ENCODE measurements around the gene KCNQ1OT1.

KCNQ1OT1 gene

DNA sequence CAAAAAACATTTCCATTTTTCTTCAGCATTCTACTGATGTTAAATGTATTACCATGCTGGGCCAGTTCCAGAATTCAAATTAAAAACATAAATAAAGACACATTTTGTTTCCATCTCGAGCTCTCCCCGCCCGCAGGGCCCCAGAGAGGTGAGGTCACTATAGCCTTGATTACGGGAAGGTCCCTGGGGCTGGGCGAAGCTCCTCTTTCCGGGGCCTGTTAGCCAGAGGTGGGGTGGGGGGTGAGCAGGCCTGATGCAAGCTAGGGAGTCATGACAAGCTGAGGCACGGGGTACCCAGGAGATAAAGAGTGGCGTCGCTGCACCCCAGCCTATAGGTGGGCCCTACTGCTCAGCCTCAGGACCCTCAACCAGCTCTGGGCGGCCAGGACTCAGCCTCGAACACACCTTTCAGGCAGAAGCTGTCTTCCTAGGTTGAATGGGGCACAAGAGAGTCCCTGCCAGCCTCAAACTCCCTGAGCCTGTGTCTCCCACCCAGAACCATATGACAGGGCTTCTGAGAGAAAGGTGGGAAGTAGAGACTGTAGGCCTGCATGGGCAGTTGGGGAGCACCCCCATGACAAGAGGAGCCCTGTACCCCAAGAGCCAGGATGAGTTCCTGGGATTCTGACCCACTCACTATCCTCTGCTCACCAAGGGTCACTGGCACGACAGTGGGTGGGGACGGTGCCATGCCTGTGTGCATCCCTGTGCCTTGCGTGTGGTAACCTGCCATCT lies 34.8 kb downstream of the KCNQ1OT1 start:
- no peak overlapping the region for H3K4me3 ChIP-seq
- peaks cover 0 to 21% (median 16%) of the 10 kb centered on the region in 3 donors for H3K9me3 ChIP-seq
- TF ChIP-seq, protein P1, sequence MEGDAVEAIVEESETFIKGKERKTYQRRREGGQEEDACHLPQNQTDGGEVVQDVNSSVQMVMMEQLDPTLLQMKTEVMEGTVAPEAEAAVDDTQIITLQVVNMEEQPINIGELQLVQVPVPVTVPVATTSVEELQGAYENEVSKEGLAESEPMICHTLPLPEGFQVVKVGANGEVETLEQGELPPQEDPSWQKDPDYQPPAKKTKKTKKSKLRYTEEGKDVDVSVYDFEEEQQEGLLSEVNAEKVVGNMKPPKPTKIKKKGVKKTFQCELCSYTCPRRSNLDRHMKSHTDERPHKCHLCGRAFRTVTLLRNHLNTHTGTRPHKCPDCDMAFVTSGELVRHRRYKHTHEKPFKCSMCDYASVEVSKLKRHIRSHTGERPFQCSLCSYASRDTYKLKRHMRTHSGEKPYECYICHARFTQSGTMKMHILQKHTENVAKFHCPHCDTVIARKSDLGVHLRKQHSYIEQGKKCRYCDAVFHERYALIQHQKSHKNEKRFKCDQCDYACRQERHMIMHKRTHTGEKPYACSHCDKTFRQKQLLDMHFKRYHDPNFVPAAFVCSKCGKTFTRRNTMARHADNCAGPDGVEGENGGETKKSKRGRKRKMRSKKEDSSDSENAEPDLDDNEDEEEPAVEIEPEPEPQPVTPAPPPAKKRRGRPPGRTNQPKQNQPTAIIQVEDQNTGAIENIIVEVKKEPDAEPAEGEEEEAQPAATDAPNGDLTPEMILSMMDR (IDR thresholded peaks at IDR 0.05) = no peak
- H3K4me1 ChIP-seq = no peaks in the 10 kb centered on the region
- H3K27me3 ChIP-seq = no peaks in the 10 kb centered on the region
- no peak overlapping the region for H3K27ac ChIP-seq
- intact Hi-C loops (cut with DNase I; ENCODE audit: low total_unique reads) = no loop called here
- H3K36me3 ChIP-seq = no peaks in the 10 kb centered on the region
- no peak for DNase-seq

- no peak overlapping the region for H3K4me3 ChIP-seq
- no peaks in the 10 kb centered on the region for H3K36me3 ChIP-seq
- TF ChIP-seq, protein P1 (IDR thresholded peaks at IDR 0.05) = no peak
- no peak overlapping the region for H3K27ac ChIP-seq
- intact Hi-C loops (cut with DNase I; ENCODE audit: low total_unique reads) = no loop called here
- peaks cover 0 to 24% (median 16%) of the 10 kb centered on the region in 3 donors for H3K9me3 ChIP-seq
- no peak for DNase-seq
- H3K4me1 ChIP-seq = no peaks in the 10 kb centered on the region
- H3K27me3 ChIP-seq = no peaks in the 10 kb centered on the region
Measured at GRCh38 chr11:2664376-2664775, 35.4 kb downstream of the KCNQ1OT1 start.

DNA sequence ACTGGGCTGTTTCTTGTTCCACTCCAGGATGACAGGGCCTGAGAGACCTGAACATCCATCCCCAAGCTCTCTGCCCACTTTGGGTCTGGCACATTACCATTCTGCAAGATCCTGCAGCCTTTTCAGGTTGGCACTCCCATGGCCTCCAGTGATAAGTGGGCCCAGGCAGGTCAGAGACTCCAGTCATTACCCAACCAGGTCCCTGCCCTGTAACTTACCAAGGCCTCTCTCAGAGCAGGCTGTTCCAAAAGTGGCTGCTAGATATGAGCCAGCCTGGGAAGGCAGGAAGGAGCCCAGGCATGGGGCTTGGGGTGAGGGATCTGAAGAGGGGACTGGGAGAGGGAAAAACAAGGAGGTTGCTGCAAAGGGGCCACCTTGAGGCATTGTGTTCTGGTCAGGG lies 35.9 kb downstream of the KCNQ1OT1 start:
- Histone ChIP-seq H3K4me3 (no peak overlapping the region), H3K9me3 (peaks cover 0 to 28% (median 16%) of the 10 kb centered on the region in 3 donors), H3K27ac (no peak overlapping the region), H3K4me1 (no peaks in the 10 kb centered on the region), H3K27me3 (no peaks in the 10 kb centered on the region), H3K36me3 (no peaks in the 10 kb centered on the region)
- intact Hi-C loops (cut with DNase I; ENCODE audit: low total_unique reads) = no loop called here
- TF ChIP-seq, protein P1 (IDR thresholded peaks at IDR 0.05) = no peak
- no peak for DNase-seq

- DNase-seq = no peak
- H3K36me3 ChIP-seq = no peaks in the 10 kb centered on the region
Measured at GRCh38 chr11:2663506-2663905, 36.3 kb downstream of the KCNQ1OT1 start.

GRCh38 chr11:2662430-2663299 lies 37.1 kb downstream of the KCNQ1OT1 start:
- Histone ChIP-seq H3K27ac (no peak overlapping the region), H3K27me3 (no peaks in the 10 kb centered on the region), H3K9me3 (peaks cover 0 to 39% (median 16%) of the 10 kb centered on the region in 3 donors), H3K4me1 (no peaks in the 10 kb centered on the region), H3K4me3 (no peak overlapping the region), H3K36me3 (no peaks in the 10 kb centered on the region)
- intact Hi-C loops (cut with DNase I; ENCODE audit: low total_unique reads) = no loop called here
- no peak for DNase-seq
- TF ChIP-seq, protein P1 (IDR thresholded peaks at IDR 0.05) = no peak

More at GRCh38 chr11:2663506-2663905, 36.3 kb downstream of the KCNQ1OT1 start:
- Histone ChIP-seq H3K9me3 (peaks cover 0 to 32% (median 16%) of the 10 kb centered on the region in 3 donors), H3K4me3 (no peak overlapping the region), H3K4me1 (no peaks in the 10 kb centered on the region), H3K27ac (no peak overlapping the region), H3K27me3 (no peaks in the 10 kb centered on the region)
- intact Hi-C loops (cut with DNase I; ENCODE audit: low total_unique reads) = no loop called here
- TF ChIP-seq, protein P1 (IDR thresholded peaks at IDR 0.05) = no peak
